ENCODE data around the gene GABPB2.

The GABPB2 gene

GRCh38 chr1:151135433-151136385 lies 65.1 kb downstream of the GABPB2 start:
- H3K27ac ChIP-seq (ENCODE audit: low read length) = no peak overlapping the region
- H3K9me3 ChIP-seq (ENCODE audit: control insufficient read depth in 1 of 2, low read length in 2 of 2) = no peaks in the 10 kb centered on the region
- peaks cover 3 to 35% of the 10 kb centered on the region in 2 donors for H3K36me3 ChIP-seq (ENCODE audit: control insufficient read depth in 1 of 2, insufficient read depth in 2 of 2, low read length in 2 of 2)
- H3K27me3 ChIP-seq (ENCODE audit: low read depth, low read length) = no peaks in the 10 kb centered on the region
- no peak overlapping the region for H3K4me3 ChIP-seq (ENCODE audit: low read depth in 1 of 2, low read length in 2 of 2)
- H3K4me1 ChIP-seq (ENCODE audit: control insufficient read depth in 1 of 2, insufficient read depth in 2 of 2, low read length in 2 of 2) = peaks cover 0 to 12% of the 10 kb centered on the region in 2 donors

- H3K27ac ChIP-seq (ENCODE audit: low read length) = no peak overlapping the region
- peaks cover 3 to 35% of the 10 kb centered on the region in 2 donors for H3K36me3 ChIP-seq (ENCODE audit: control insufficient read depth in 1 of 2, insufficient read depth in 2 of 2, low read length in 2 of 2)
- H3K27me3 ChIP-seq (ENCODE audit: low read depth, low read length) = no peaks in the 10 kb centered on the region
- no peaks in the 10 kb centered on the region for H3K9me3 ChIP-seq (ENCODE audit: control insufficient read depth in 1 of 2, low read length in 2 of 2)
- H3K4me3 ChIP-seq (ENCODE audit: low read depth in 1 of 2, low read length in 2 of 2) = no peak overlapping the region
- H3K4me1 ChIP-seq (ENCODE audit: control insufficient read depth in 1 of 2, insufficient read depth in 2 of 2, low read length in 2 of 2) = peaks cover 0 to 2% of the 10 kb centered on the region in 2 donors
These were observed 67.2 kb downstream of the GABPB2 start for GRCh38 chr1:151137789-151138188.

- H3K27me3 ChIP-seq (ENCODE audit: low read depth, low read length) = no peaks in the 10 kb centered on the region
- no peaks in the 10 kb centered on the region for H3K9me3 ChIP-seq (ENCODE audit: control insufficient read depth in 1 of 2, low read length in 2 of 2)
- H3K36me3 ChIP-seq (ENCODE audit: control insufficient read depth in 1 of 2, insufficient read depth in 2 of 2, low read length in 2 of 2) = peaks cover 0 to 9% of the 10 kb centered on the region in 2 donors
- peaks cover 0 to 39% of the 10 kb centered on the region in 2 donors for H3K4me1 ChIP-seq (ENCODE audit: control insufficient read depth in 1 of 2, insufficient read depth in 2 of 2, low read length in 2 of 2)
- no peak overlapping the region for H3K4me3 ChIP-seq (ENCODE audit: low read depth in 1 of 2, low read length in 2 of 2)
- H3K27ac ChIP-seq (ENCODE audit: low read length) = no peak overlapping the region
These were observed 72.0 kb downstream of the GABPB2 start for GRCh38 chr1:151142411-151143056.

GRCh38 chr1:151143057-151143435 lies 72.5 kb downstream of the GABPB2 start:
- Histone ChIP-seq H3K9me3 (ENCODE audit: control insufficient read depth in 1 of 2, low read length in 2 of 2) (no peaks in the 10 kb centered on the region), H3K4me1 (ENCODE audit: control insufficient read depth in 1 of 2, insufficient read depth in 2 of 2, low read length in 2 of 2) (peaks cover 0 to 40% of the 10 kb centered on the region in 2 donors), H3K36me3 (ENCODE audit: control insufficient read depth in 1 of 2, insufficient read depth in 2 of 2, low read length in 2 of 2) (peaks cover 0 to 7% of the 10 kb centered on the region in 2 donors)

GRCh38 chr1:151143986-151144385 lies 73.4 kb downstream of the GABPB2 start:
- H3K4me1 ChIP-seq (ENCODE audit: control insufficient read depth in 1 of 2, insufficient read depth in 2 of 2, low read length in 2 of 2) = peaks cover 0 to 40% of the 10 kb centered on the region in 2 donors
- H3K27me3 ChIP-seq (ENCODE audit: low read depth, low read length) = no peaks in the 10 kb centered on the region
- H3K27ac ChIP-seq (ENCODE audit: low read length) = no peak overlapping the region
- H3K9me3 ChIP-seq (ENCODE audit: control insufficient read depth in 1 of 2, low read length in 2 of 2) = no peaks in the 10 kb centered on the region
- H3K36me3 ChIP-seq (ENCODE audit: control insufficient read depth in 1 of 2, insufficient read depth in 2 of 2, low read length in 2 of 2) = peaks cover 0 to 6% of the 10 kb centered on the region in 2 donors
- H3K4me3 ChIP-seq (ENCODE audit: low read depth in 1 of 2, low read length in 2 of 2) = no peak overlapping the region

More at GRCh38 chr1:151143057-151143435, 72.5 kb downstream of the GABPB2 start:
- no peak overlapping the region for H3K27ac ChIP-seq (ENCODE audit: low read length)
- no peak overlapping the region for H3K4me3 ChIP-seq (ENCODE audit: low read depth in 1 of 2, low read length in 2 of 2)
- no peaks in the 10 kb centered on the region for H3K27me3 ChIP-seq (ENCODE audit: low read depth, low read length)

GRCh38 chr1:151144474-151145303 lies 74.1 kb downstream of the GABPB2 start:
- no peaks in the 10 kb centered on the region for H3K27me3 ChIP-seq (ENCODE audit: low read depth, low read length)
- H3K27ac ChIP-seq (ENCODE audit: low read length) = no peak overlapping the region
- H3K9me3 ChIP-seq (ENCODE audit: control insufficient read depth in 1 of 2, low read length in 2 of 2) = no peaks in the 10 kb centered on the region
- H3K4me1 ChIP-seq (ENCODE audit: control insufficient read depth in 1 of 2, insufficient read depth in 2 of 2, low read length in 2 of 2) = peaks cover 0 to 40% of the 10 kb centered on the region in 2 donors
- no peaks in the 10 kb centered on the region for H3K36me3 ChIP-seq (ENCODE audit: control insufficient read depth in 1 of 2, insufficient read depth in 2 of 2, low read length in 2 of 2)
- H3K4me3 ChIP-seq (ENCODE audit: low read depth in 1 of 2, low read length in 2 of 2) = peak overlapping the region; percentile 74 to 92

GRCh38 chr1:151145304-151146071 lies 74.9 kb downstream of the GABPB2 start:
- Histone ChIP-seq H3K27me3 (ENCODE audit: low read depth, low read length) (no peaks in the 10 kb centered on the region), H3K4me1 (ENCODE audit: control insufficient read depth in 1 of 2, insufficient read depth in 2 of 2, low read length in 2 of 2) (peaks cover 0 to 40% of the 10 kb centered on the region in 2 donors), H3K27ac (ENCODE audit: low read length) (no peak overlapping the region), H3K9me3 (ENCODE audit: control insufficient read depth in 1 of 2, low read length in 2 of 2) (no peaks in the 10 kb centered on the region), H3K36me3 (ENCODE audit: control insufficient read depth in 1 of 2, insufficient read depth in 2 of 2, low read length in 2 of 2) (no peaks in the 10 kb centered on the region), H3K4me3 (ENCODE audit: low read depth in 1 of 2, low read length in 2 of 2) (peak overlapping the region; percentile 74 to 92)

- Histone ChIP-seq H3K27me3 (ENCODE audit: low read depth, low read length) (no peaks in the 10 kb centered on the region), H3K4me1 (ENCODE audit: control insufficient read depth in 1 of 2, insufficient read depth in 2 of 2, low read length in 2 of 2) (peaks cover 0 to 40% of the 10 kb centered on the region in 2 donors), H3K36me3 (ENCODE audit: control insufficient read depth in 1 of 2, insufficient read depth in 2 of 2, low read length in 2 of 2) (no peaks in the 10 kb centered on the region), H3K4me3 (ENCODE audit: low read depth in 1 of 2, low read length in 2 of 2) (peak overlapping the region; percentile 74 to 92), H3K9me3 (ENCODE audit: control insufficient read depth in 1 of 2, low read length in 2 of 2) (no peaks in the 10 kb centered on the region), H3K27ac (ENCODE audit: low read length) (no peak overlapping the region)
These were observed 75.5 kb downstream of the GABPB2 start for GRCh38 chr1:151146072-151146411.

GRCh38 chr1:151146412-151147131 lies 76.0 kb downstream of the GABPB2 start, which contains the start of gene SEMA6C:
TSS of gene SEMA6C (minus strand) at chr1:151146631. CDS start at chr1:151142621, 4,010 bp downstream.
- Histone ChIP-seq H3K36me3 (ENCODE audit: control insufficient read depth in 1 of 2, insufficient read depth in 2 of 2, low read length in 2 of 2) (no peaks in the 10 kb centered on the region), H3K9me3 (ENCODE audit: control insufficient read depth in 1 of 2, low read length in 2 of 2) (no peaks in the 10 kb centered on the region), H3K27me3 (ENCODE audit: low read depth, low read length) (no peaks in the 10 kb centered on the region), H3K4me1 (ENCODE audit: control insufficient read depth in 1 of 2, insufficient read depth in 2 of 2, low read length in 2 of 2) (peaks cover 0 to 40% of the 10 kb centered on the region in 2 donors), H3K4me3 (ENCODE audit: low read depth in 1 of 2, low read length in 2 of 2) (peak within 1 kb of the TSS; percentile 74 to 92), H3K27ac (ENCODE audit: low read length) (peak within 1 kb of the TSS; percentile 82)

GRCh38 chr1:151147132-151147503 lies 76.6 kb downstream of the GABPB2 start:
- peaks cover 0 to 40% of the 10 kb centered on the region in 2 donors for H3K4me1 ChIP-seq (ENCODE audit: control insufficient read depth in 1 of 2, insufficient read depth in 2 of 2, low read length in 2 of 2)

More at GRCh38 chr1:151147132-151147503, 76.6 kb downstream of the GABPB2 start:
- H3K4me3 ChIP-seq (ENCODE audit: low read depth in 1 of 2, low read length in 2 of 2) = peak overlapping the region; percentile 74 to 92
- H3K9me3 ChIP-seq (ENCODE audit: control insufficient read depth in 1 of 2, low read length in 2 of 2) = no peaks in the 10 kb centered on the region
- H3K27me3 ChIP-seq (ENCODE audit: low read depth, low read length) = no peaks in the 10 kb centered on the region
- H3K36me3 ChIP-seq (ENCODE audit: control insufficient read depth in 1 of 2, insufficient read depth in 2 of 2, low read length in 2 of 2) = no peaks in the 10 kb centered on the region
- peak overlapping the region; percentile 82 for H3K27ac ChIP-seq (ENCODE audit: low read length)

Measured in muscle layer of duodenum (tissue), 2 donors.